Measurements from ENCODE around the gene RAB6C.
"Not testable (repeated sequence)": the region's sequence is repeated elsewhere in the genome, so short reads cannot be mapped to it uniquely, and the experiment has no call there.

The RAB6C gene

DNA sequence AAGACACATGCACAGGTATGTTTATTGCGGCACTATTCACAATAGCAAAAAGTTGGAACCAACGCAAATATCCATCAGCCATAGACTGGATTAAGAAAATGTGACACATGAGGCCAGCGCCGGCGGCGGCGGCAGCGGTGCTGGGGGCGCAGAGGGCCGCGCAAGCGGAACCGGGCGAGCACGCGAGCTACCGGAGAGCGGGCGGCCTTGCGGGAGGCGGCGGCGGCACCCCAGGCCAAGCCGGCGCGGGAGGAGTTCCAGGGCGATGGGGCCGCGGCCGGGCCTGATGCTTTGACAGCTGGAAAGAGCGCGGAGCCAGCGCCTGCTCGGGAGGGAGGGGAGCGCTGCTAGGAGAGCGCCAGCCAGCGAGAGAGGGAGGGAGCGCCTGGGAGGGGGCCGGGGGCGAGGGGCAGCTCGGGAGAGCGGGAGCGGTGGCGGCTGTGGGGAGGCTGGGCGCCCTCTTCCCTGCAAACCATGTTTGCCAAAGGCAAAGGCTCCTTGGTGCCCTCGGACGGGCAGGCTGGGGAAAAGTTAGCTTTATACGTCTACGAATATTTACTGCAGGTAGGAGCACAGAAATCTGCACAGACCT, 13.0 kb downstream of the RAB6C start:
- not testable (repeated sequence) for DNase-seq (ENCODE audit: low read depth, low spot score)

DNA sequence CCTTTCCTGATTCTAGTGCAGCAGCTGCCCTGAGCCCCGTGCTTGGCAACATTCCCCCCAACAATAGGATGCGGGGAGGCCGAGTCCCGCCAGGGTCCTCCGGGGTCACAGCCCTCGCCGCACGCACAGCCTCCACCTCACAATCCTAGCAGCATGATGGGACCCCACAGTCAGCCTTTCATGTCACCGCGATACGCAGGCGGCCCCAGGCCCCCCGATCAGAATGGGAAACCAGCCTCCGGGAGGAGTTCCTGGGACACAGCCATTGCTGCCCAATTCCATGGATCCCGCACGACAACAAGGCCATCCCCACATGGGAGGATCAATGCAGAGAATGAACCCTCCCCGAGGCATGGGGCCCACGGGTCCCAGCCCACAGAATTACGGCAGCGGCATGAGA, 13.7 kb downstream of the RAB6C start:
- DNase-seq (ENCODE audit: low read depth, low spot score); H3K27ac ChIP-seq: not testable (repeated sequence)

More for the DNA sequence above, 13.0 kb downstream of the RAB6C start:
- not testable (repeated sequence) for H3K27ac ChIP-seq

DNA sequence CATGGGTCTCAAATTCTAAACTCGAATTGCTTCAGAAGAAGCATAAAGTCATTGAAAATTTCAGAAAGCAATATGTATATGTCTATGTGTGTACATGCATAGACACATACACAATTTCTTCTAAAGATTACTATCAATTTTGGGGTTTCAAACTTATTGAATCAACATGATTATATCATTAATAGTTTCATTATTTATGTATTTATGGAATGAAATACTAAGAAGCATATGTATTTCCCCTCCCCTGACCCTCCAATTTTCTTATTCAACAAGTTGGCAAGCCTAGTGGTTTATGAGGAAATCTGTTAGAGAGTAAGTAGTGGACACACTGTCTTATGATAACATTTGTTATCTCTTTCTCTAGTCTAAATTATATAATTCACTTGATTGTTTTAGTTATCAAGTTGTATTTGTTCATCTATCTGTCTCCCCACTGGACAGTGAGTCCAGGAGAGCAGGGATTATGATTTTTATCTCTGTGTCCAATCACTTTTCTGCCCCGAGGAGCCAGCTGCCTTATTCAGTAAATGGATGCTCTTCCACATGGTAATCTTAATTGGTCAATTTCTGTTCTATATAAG, 17.3 kb downstream of the RAB6C start:
- not testable (repeated sequence) for H3K27ac ChIP-seq; DNase-seq (ENCODE audit: low read depth, low spot score)

DNA sequence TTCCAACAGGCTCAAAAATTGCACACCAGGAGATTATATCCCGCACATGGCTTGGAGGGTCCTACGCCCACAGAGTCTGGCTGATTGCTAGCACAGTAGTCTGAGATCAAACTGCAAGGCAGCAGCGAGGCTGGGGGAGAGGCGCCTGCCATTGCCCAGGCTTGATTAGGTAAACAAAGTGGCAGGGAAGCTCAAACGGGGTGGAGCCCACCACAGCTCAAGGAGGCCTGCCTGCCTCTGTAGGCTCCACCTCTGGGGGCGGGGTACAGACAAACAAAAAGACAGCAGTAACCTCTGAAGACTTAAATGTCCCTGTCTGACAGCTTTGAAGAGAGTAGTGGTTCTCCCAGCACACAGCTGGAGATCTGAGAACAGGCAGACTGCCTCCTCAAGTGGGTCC, 19.3 kb downstream of the RAB6C start:
- DNase-seq (ENCODE audit: low read depth, low spot score); H3K27ac ChIP-seq: not testable (repeated sequence)

DNA sequence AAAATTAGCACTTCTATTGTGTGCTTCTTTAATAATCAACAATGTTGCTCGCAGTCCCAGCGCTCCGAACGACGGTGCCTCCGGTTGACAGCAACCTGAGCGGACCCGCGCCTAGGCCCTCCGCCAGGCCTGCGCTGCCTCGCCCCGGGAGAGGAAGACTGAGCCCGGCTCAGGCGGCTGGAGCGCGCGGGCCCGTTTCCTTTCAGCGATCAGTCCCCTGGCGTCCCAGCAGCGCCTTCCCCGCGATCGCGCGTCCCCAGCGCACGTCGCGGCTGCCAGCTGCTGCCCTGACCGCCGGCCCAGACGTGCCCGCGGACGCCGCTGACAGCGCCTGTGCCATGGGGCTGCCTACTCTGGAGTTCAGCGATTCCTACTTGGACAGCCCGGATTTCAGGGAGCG, 26.4 kb downstream of the RAB6C start:
- not testable (repeated sequence) for DNase-seq (ENCODE audit: low read depth, low spot score); H3K27ac ChIP-seq

DNA sequence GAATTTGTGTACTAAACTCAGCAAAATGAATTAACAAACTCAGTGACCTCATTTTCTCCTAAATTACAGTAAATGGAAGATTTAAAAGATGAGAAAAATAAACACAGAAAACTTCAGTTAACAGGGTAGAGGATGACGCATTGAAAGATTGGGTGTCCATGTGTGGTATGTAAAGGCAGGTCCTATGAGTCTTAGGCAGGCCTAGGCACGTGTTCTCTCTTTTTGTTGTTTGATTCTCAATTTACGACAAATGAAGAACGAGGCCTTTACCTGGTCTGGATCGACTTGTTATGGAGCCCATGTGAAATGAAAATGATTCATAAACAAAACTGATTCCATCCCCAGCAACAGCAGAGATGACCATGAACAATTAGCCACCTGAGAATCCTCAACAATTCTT, 37.2 kb downstream of the RAB6C start:
- DNase-seq (ENCODE audit: low read depth, low spot score) = peak; percentile 27
- not testable (repeated sequence) for H3K27ac ChIP-seq

DNA sequence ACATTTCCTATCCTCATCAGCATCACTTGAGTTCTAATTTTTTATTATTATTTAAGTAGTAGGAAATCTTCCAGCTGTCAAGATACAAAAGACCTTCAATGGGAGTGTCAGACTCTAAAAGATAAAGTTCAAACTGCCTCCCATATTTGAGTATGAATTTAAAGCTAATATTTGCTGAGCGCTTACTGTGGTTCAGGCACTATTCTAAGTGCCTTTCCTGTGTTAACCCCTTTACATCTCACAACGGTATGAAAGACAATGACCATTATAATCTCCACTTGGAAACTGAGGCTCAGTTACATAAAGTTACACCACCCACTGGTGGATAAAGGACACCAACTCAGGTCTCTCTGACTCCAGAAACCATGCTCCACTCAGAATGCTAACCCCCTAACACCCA, 39.9 kb downstream of the RAB6C start:
- no peak overlapping the region for H3K27ac ChIP-seq
- no peak for DNase-seq (ENCODE audit: low read depth, low spot score)

DNA sequence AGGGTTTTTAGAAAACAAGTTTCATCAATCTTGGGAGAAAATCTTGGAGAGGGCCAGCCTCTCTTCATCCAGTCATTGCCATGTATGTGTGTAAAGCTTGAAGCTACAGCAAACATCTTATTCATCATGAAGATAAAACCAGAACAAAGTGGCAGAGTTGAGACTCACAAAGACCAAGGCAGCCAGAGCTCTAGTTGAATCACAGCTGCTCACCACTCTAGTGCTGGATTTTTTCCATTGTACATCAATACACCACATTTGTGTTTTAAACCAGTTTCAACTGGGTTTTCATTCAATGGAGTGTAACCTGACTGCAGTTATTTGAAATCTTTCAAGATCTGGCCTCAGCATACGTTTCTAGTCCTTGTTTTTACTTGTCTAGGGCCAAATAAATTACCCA, 40.6 kb downstream of the RAB6C start:
- not testable (repeated sequence) for H3K27ac ChIP-seq; DNase-seq (ENCODE audit: low read depth, low spot score)

DNA sequence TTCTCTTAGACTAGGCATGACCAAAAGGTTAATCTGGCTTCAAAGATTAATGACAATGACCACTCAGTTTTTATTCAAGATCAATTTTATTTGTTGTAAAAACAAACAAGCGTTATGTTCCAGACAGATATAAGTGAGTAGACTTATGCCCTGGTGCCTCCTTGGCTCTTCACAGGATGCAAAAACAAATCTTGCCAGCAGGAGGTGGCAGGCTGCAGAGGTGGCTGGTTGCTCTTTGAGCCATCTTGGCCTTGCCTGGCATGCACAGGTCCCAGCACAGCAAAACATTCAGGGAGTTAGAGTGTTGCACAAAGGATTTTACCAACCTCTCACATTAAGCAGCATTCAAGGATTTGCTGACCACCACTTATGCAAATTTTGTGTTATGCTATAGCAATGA, 46.5 kb downstream of the RAB6C start:
- not testable (repeated sequence) for DNase-seq (ENCODE audit: low read depth, low spot score); H3K27ac ChIP-seq

All from epithelial cell of prostate (primary cell).